HEK293 (cell line): ENCODE measurements around the gene NEIL1.

Experiments used
- CTCF ChIA-PET: fragments of 350-600 bp; formaldehyde crosslinking; extraction: SDS; loops from one replicate; lab custom pipeline; 2021; ENCODE audit warnings: antibody characterized with exemption; lab: Yijun Ruan, JAX
- POLR2A ChIA-PET: fragments of 300-600 bp; formaldehyde crosslinking; extraction: SDS; loops from one replicate; lab custom pipeline; 2020; ENCODE audit warnings: antibody characterized with exemption, inconsistent platforms; lab: Yijun Ruan, JAX
- H3K27ac ChIP-seq: fragments of 200-500 bp; sonication (Bioruptor generic); 2 replicates; pipeline ENCODE4 v1.5.1; 2014; ENCODE audit warnings: low read depth, low read length, control low read depth, inconsistent platforms; ENCODE audit errors: extremely low read depth
- H3K36me3 ChIP-seq, 2 experiments: fragments of 200-500 bp in 1 of 2; sonication (Bioruptor generic) in 1 of 2; 1 replicate in 1 of 2; 2 replicates in 1 of 2; pipeline ENCODE4 v1.5.1; 2014 to 2017; ENCODE audit warnings: inconsistent platforms in 2 of 2, low read length in 2 of 2; ENCODE audit not compliant: control insufficient read depth in 2 of 2, insufficient read depth in 1 of 2
- H3K4me1 ChIP-seq: fragments of 200-500 bp; sonication (Bioruptor generic); 2 replicates; pipeline ENCODE4 v1.5.1; 2014; ENCODE audit warnings: mild to moderate bottlenecking, low read length, inconsistent platforms; ENCODE audit not compliant: control insufficient read depth, insufficient read depth
- H3K4me3 ChIP-seq: 2 replicates; pipeline ENCODE4 v1.5.1; 2011; ENCODE audit warnings: low read depth, mild to moderate bottlenecking, control low read depth, low read length, moderate library complexity
- H3K9me3 ChIP-seq: fragments of 200-500 bp; sonication (Bioruptor generic); 2 replicates; pipeline ENCODE4 v1.5.1; 2014; ENCODE audit warnings: low read depth, low read length, inconsistent platforms; ENCODE audit not compliant: control insufficient read depth, insufficient read depth
- BCL11B ChIP-seq: fragments of 450-650 bp; formaldehyde crosslinking; IDR thresholded peaks from 2 replicates; pipeline ENCODE4 v1.5.1; 2016; ENCODE audit warnings: low read depth, missing biosample characterization, missing genetic modification characterization
- GLIS1 ChIP-seq: fragments of 450-650 bp; formaldehyde crosslinking; IDR thresholded peaks from 2 replicates; pipeline ENCODE4 v1.5.1; 2016; ENCODE audit warnings: missing biosample characterization, missing genetic modification characterization
- MEIS1 ChIP-seq: sonication (generic); formaldehyde crosslinking; IDR thresholded peaks from 2 replicates; pipeline ENCODE4 v1.8.1; 2022; ENCODE audit warnings: missing genetic modification reagents, mild to moderate bottlenecking, borderline replicate concordance
- OSR2 ChIP-seq: fragments of 450-650 bp; formaldehyde crosslinking; IDR thresholded peaks from 2 replicates; pipeline ENCODE4 v1.5.1; 2016; ENCODE audit warnings: missing biosample characterization, missing genetic modification characterization
- YY2 ChIP-seq: fragments of 450-650 bp; formaldehyde crosslinking; IDR thresholded peaks from 2 replicates; pipeline ENCODE4 v1.5.1; 2016; ENCODE audit warnings: missing biosample characterization, missing genetic modification characterization
- ZBTB21 ChIP-seq: fragments of 450-650 bp; formaldehyde crosslinking; IDR thresholded peaks from 2 replicates; pipeline ENCODE4 v1.5.1; 2017; ENCODE audit warnings: missing biosample characterization, missing genetic modification characterization
- ZEB2 ChIP-seq: fragments of 450-650 bp; formaldehyde crosslinking; IDR thresholded peaks from 2 replicates; pipeline ENCODE4 v1.5.1; 2016; ENCODE audit warnings: missing biosample characterization, missing genetic modification characterization
- ZNF221 ChIP-seq: fragments of 450-650 bp; formaldehyde crosslinking; IDR thresholded peaks from 2 replicates; pipeline ENCODE4 v1.5.1; 2017; ENCODE audit warnings: missing biosample characterization, missing genetic modification characterization, borderline replicate concordance
- ZNF473 ChIP-seq: fragments of 450-650 bp; formaldehyde crosslinking; IDR thresholded peaks from 2 replicates; pipeline ENCODE4 v1.5.1; 2017; ENCODE audit warnings: missing biosample characterization, missing genetic modification characterization
- ZNF600 ChIP-seq: fragments of 450-650 bp; formaldehyde crosslinking; IDR thresholded peaks from 2 replicates; pipeline ENCODE4 v1.5.1; 2016; ENCODE audit warnings: missing biosample characterization, missing genetic modification characterization
- ZNF670 ChIP-seq: fragments of 450-650 bp; formaldehyde crosslinking; IDR thresholded peaks from 2 replicates; pipeline ENCODE4 v1.5.1; 2016; ENCODE audit warnings: missing biosample characterization, missing genetic modification characterization, low read depth
- ZNF692 ChIP-seq: fragments of 450-650 bp; formaldehyde crosslinking; IDR thresholded peaks from 2 replicates; pipeline ENCODE4 v1.5.1; 2016; ENCODE audit warnings: missing biosample characterization, missing genetic modification characterization
- ZNF830 ChIP-seq: fragments of 450-650 bp; IDR thresholded peaks from 2 replicates; pipeline ENCODE4 v1.5.0; 2018; ENCODE audit warnings: missing biosample characterization, missing genetic modification characterization, low read depth, mild to moderate bottlenecking, moderate library complexity
- ZSCAN5A ChIP-seq: fragments of 450-650 bp; formaldehyde crosslinking; IDR thresholded peaks from 2 replicates; pipeline ENCODE4 v1.5.1; 2016; ENCODE audit warnings: missing biosample characterization, missing genetic modification characterization

The NEIL1 gene

DNA sequence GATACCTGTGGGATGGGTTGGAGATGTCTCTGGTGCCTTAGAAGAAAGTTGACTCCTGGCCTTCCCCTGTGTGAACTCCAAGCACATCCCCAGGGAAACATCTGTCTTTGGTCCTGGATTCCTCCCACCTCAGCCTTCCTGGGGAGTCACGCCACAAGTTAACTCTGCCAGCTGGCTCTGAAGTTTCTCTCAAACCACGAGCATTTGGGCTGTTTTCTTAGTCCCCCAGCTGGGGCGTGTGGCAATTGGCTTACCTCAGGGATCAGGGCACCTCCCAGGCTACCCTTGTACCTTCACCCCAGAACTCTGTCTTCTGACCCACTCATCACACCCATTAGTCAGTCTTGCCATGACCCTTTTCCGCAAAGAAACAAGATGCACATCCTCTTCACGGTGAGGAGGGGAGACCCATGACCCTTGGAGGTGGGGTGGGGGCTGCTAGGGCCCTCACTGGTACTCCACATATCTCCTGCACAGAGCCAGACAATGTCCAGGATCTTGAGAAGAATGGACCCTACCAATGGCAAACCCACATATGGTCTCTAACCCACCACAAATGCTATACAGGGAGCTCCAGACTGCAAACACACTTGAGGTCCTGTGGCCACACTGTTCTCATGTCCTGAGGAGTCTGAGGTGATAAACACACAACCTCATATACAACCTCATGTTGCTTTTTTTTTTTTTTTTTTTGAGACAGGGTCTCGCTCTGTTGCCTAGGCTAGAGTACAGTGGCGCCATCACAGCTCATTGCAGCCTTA is 3.9 kb downstream of the NEIL1 start:
- POLR2A ChIA-PET = interaction anchor here (0.7 to 5.5 kb wide), 4 partner anchors 10 to 104 kb away, joined by 3 to 55 read pairs (median 4); partner anchors contain the start of gene MAN2C1
- H3K36me3 ChIP-seq = peaks cover 18 to 43% of the 10 kb centered on the region in 2 experiments
- no peak overlapping the region for H3K4me3 ChIP-seq
- no peaks in the 10 kb centered on the region for H3K9me3 ChIP-seq
- CTCF ChIA-PET = interaction anchor here (4.7 kb wide), 1 partner anchor 17 kb away, joined by 33 read pairs; the partner anchor contains the start of gene MAN2C1
- H3K4me1 ChIP-seq = peaks cover 6% of the 10 kb centered on the region; the same call in 1 of the 2 replicates
- no peak overlapping the region for H3K27ac ChIP-seq
- TF ChIP-seq ZNF670 (tag by site-specific recombination) = no peak
- TF ChIP-seq ZNF221 (tag by site-specific recombination) = no peak
- TF ChIP-seq ZEB2 (tag by site-specific recombination) = no peak
- TF ChIP-seq OSR2 (tag by site-specific recombination) = no peak
- peak; percentile 71; the same call in 1 of the 2 replicates for TF ChIP-seq GLIS1 (tag by site-specific recombination)
- TF ChIP-seq ZNF830 (tag by site-specific recombination) = no peak
- TF ChIP-seq ZBTB21 = no peak

DNA sequence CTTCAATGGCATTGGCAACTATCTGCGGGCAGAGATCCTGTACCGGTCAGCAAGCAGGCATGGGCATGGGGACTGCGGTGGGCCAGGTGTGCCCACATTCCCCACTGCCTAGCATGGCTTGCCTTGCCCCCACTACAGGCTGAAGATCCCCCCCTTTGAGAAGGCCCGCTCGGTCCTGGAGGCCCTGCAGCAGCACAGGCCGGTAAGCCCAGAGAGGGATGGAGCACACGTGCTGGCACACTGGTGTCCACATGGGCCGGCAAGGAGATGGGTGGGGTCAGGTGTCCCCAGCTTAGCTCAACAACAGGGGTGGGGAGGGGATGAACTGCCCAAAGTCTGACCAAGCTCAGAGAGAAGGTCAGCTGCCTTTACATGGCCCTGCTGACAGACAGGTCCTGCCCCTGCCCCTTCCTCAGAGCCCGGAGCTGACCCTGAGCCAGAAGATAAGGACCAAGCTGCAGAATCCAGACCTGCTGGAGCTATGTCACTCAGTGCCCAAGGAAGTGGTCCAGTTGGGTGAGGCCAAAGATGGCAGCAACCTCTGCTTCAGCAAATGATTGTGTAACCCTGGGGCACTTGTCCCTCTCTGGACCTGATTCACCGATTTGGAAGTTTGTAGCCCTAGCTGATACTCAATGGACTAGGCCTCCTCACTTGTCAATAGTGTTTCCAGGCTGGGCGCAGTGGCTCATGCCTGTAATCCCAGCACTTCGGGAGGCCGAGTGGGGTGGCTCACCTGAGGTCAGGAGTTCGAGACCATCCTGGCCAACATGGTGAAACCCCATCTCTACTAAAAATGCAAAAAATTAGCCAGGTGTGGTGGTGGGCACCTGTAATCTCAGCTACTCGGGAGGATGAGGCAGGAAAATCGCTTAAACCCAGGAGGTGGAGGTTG is 5.6 kb downstream of the NEIL1 start:
- ChIA-PET POLR2A (interaction anchor here (1.4 to 5.5 kb wide), 2 partner anchors 16 to 99 kb away, joined by 5 to 55 read pairs; partner anchors contain the start of genes MAN2C1 and SIN3A), CTCF (interaction anchor here (5.8 kb wide), 1 partner anchor 15 kb away, joined by 40 read pairs; the partner anchor contains the start of gene MAN2C1)
- no peak overlapping the region for H3K27ac ChIP-seq

DNA sequence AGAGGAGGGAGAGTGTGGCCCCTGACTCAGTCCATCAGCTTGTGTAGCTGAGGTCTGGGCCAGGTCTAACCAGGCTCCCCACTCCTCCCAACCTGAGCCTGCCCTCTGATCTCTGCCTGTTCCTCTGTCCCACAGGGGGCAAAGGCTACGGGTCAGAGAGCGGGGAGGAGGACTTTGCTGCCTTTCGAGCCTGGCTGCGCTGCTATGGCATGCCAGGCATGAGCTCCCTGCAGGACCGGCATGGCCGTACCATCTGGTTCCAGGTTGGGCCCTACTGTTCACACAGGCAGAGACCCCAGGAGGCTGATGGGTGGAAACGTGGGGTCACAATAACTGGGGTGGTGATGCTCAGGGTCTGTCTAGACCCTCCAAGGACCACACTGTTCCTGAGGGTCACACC is 6.8 kb downstream of the NEIL1 start:
- H3K36me3 ChIP-seq = peaks cover 18 to 63% of the 10 kb centered on the region in 2 experiments
- H3K27ac ChIP-seq = no peak overlapping the region
- no peak overlapping the region for H3K4me3 ChIP-seq
- peak; percentile 69; the same call in 1 of the 2 replicates for TF ChIP-seq ZNF600 (tag by site-specific recombination)
- TF ChIP-seq ZNF473 = no peak
- H3K4me1 ChIP-seq = peaks cover 3% of the 10 kb centered on the region; the same call in 1 of the 2 replicates
- ChIA-PET CTCF (interaction anchor here (5.8 kb wide), 1 partner anchor 14 kb away, joined by 40 read pairs; the partner anchor contains the start of gene MAN2C1), POLR2A (interaction anchor here (0.8 to 5.5 kb wide), 3 partner anchors 10 to 98 kb away, joined by 3 to 55 read pairs (median 5); partner anchors contain the start of genes MAN2C1 and SIN3A)
- no peaks in the 10 kb centered on the region for H3K9me3 ChIP-seq

More for the DNA sequence above, 5.6 kb downstream of the NEIL1 start:
- no peaks in the 10 kb centered on the region for H3K9me3 ChIP-seq
- H3K36me3 ChIP-seq = peaks cover 18 to 55% of the 10 kb centered on the region in 2 experiments
- peaks cover 6% of the 10 kb centered on the region; the same call in 1 of the 2 replicates for H3K4me1 ChIP-seq
- TF ChIP-seq ZNF221 (tag by site-specific recombination) = no peak
- TF ChIP-seq ZSCAN5A = no peak
- 0 out of 2 replicates have a peak, but pooled peaks have one; percentile 26 for TF ChIP-seq BCL11B (tag by site-specific recombination)
- no peak for TF ChIP-seq YY2 (tag by site-specific recombination)
- TF ChIP-seq ZNF692 (tag by site-specific recombination) = no peak
- TF ChIP-seq MEIS1 = no peak
- H3K4me3 ChIP-seq = no peak overlapping the region
